ENCODE measurements around the gene OSM. TPM values are rescaled to one million over a fixed set of nuclear protein-coding genes. Genes with fewer than 3 reads are reported as not detected.

Gene OSM
- total RNA-seq, 2 donors from 2014 or later: not detected

DNA sequence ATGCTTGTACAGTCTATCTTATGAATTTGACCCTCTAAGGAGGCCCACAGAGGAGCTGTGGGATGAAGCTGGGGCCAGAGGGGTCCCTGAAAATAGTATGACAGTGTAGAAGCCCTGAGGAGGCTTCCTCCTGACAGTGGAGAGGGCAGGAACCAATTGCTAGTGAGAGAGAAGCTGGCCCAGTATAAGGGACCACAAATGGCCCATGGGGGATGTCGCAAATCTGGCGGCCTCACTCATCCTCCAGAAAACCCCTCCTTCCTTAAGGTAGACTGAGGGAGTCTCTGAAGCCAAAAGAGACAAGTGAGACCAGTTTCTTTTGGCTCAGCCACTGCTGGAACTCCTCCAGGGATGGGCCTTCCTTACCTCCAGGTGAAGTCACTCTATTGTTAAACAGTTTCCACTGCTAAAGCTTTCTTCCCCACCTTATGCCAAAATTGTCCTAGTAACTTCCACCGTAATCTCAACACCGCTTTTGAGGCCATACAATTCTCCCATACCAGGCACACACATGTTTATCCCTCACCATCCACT is 40.5 kb upstream of the OSM start:
- TF ChIP-seq, protein P1, sequence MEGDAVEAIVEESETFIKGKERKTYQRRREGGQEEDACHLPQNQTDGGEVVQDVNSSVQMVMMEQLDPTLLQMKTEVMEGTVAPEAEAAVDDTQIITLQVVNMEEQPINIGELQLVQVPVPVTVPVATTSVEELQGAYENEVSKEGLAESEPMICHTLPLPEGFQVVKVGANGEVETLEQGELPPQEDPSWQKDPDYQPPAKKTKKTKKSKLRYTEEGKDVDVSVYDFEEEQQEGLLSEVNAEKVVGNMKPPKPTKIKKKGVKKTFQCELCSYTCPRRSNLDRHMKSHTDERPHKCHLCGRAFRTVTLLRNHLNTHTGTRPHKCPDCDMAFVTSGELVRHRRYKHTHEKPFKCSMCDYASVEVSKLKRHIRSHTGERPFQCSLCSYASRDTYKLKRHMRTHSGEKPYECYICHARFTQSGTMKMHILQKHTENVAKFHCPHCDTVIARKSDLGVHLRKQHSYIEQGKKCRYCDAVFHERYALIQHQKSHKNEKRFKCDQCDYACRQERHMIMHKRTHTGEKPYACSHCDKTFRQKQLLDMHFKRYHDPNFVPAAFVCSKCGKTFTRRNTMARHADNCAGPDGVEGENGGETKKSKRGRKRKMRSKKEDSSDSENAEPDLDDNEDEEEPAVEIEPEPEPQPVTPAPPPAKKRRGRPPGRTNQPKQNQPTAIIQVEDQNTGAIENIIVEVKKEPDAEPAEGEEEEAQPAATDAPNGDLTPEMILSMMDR (IDR thresholded peaks at IDR 0.05): no peak
- TF ChIP-seq POLR2A (IDR thresholded peaks at IDR 0.05): no peak
- intact Hi-C loops (cut with DNase I): no loop called here
- 75 to 92% methylated on average over 4 of the region's 4 CpGs for WGBS, 2 donors
- DNase-seq (no peak), ATAC-seq (no peak)
- Histone ChIP-seq H3K4me3 (no peak overlapping the region), H3K36me3 (replicated peaks in 1 of 2; ENCODE audit: insufficient read depth in 1 of 2, low read depth in 2 of 2) (no peaks in the 10 kb centered on the region), H3K9me3 (no peaks in the 10 kb centered on the region), H3K27me3 (no peaks in the 10 kb centered on the region), H3K27ac (peak overlapping the region in 1 of 4 donors; percentile 21), H3K4me1 (peaks cover 93% of the 10 kb centered on the region)

DNA sequence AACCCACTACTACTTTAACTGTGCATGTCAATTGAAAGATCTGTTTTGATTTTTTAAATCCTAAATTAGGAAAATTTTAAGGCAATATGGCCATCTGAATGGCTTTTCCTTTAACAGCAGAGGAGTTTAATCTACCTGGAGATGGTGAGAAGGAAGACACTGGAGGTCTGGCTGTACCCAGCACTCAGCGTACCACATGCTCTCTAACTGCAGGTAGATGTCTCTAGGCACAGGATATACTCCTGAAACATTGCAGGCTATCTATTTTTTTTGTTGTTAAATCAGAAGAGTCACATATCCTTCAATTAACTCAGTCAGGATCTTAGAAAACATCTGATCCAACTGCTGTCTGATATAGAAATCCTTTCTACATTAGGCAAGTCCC is 40.0 kb upstream of the OSM start:
- 82 to 96% methylated on average over 1 of the region's 1 CpG for WGBS, 2 donors
- Histone ChIP-seq H3K4me3 (no peak overlapping the region), H3K36me3 (replicated peaks in 1 of 2; ENCODE audit: insufficient read depth in 1 of 2, low read depth in 2 of 2) (no peaks in the 10 kb centered on the region), H3K27ac (peak overlapping the region in 2 of 4 donors; percentile 68 to 79), H3K9me3 (no peaks in the 10 kb centered on the region), H3K27me3 (no peaks in the 10 kb centered on the region), H3K4me1 (peaks cover 93% of the 10 kb centered on the region)
- ATAC-seq: no peak
- intact Hi-C loops (cut with DNase I): no loop called here
- TF ChIP-seq, protein P1 (IDR thresholded peaks at IDR 0.05): no peak
- TF ChIP-seq POLR2A (IDR thresholded peaks at IDR 0.05): no peak
- no peak for DNase-seq

DNA sequence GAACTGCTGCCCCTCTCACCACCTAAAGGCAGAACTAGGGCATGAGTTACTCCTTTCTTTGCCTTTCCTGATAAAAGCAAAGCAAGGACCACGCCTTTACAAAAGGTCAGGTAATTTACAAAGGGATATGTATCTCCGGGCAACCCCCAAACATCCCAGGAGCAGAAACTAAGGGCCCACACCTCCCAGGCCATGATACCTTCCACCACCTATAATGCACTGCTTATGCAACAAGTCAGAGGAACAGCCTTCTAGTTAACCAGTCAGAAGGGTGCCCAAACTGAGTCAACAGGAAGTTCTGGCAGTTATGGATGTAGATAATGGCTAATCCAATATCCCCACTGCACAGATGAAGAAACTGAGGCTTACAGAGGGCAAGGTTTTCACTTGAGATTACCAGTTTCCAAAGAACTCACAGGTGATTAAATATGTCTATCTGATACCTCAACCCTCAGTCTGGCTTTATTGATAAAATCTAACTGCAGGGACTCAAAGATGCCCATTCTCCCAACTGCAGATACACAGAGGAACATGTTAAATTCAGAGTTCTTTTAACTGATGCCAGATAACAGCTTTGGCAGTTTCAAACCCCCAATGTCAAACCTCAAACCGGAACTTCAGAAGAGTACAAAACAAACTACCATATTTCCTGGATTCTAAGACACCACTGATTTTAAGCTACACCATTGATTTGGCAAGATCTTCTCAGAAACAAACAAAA is 39.4 kb upstream of the OSM start:
- no peak for ATAC-seq
- 42 to 53% methylated on average over 2 to 3 of the region's 3 CpGs for WGBS, 2 donors
- no peak overlapping the region for H3K4me3 ChIP-seq

DNA sequence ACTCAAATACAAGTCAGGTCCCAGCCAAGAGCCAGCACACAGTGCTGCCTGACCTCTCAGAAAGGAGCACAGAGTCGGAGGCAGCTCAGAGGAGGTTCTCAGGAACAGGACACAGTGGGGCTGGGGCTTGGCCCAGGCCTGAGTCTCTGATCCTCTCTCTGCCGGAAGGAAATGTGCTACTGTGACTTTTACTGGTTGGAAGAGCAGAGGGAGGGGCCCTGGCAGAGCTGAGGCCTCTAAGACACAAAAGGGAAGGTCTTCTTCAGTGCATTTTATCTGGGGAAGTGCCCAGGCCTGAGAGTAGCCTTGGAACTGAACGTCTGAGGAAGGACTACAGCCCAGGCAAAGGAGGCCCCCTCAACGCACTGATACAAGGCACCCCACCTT is 38.9 kb upstream of the OSM start:
- no peak for ATAC-seq
- TF ChIP-seq, protein P1 (IDR thresholded peaks at IDR 0.05): no peak
- TF ChIP-seq POLR2A (IDR thresholded peaks at IDR 0.05): peak in 2 of 3 donors; percentile 20 to 49
- Histone ChIP-seq H3K4me1 (peaks cover 85% of the 10 kb centered on the region), H3K27ac (peak overlapping the region; percentile 20 to 79 (median 68)), H3K27me3 (no peaks in the 10 kb centered on the region), H3K9me3 (no peaks in the 10 kb centered on the region), H3K4me3 (no peak overlapping the region), H3K36me3 (replicated peaks in 1 of 2; ENCODE audit: insufficient read depth in 1 of 2, low read depth in 2 of 2) (no peaks in the 10 kb centered on the region)
- intact Hi-C loops (cut with DNase I): no loop called here
- WGBS, 2 donors: 42% methylated on average over 4 of the region's 4 CpGs
- peak in 3 of 4 donors; percentile 48 to 69 (median 51) for DNase-seq

More for the DNA sequence above, 39.4 kb upstream of the OSM start:
- no peaks in the 10 kb centered on the region for H3K9me3 ChIP-seq
- TF ChIP-seq POLR2A (IDR thresholded peaks at IDR 0.05): peak in 2 of 3 donors; percentile 2 to 6
- TF ChIP-seq, protein P1 (IDR thresholded peaks at IDR 0.05): no peak
- H3K27me3 ChIP-seq: no peaks in the 10 kb centered on the region
- DNase-seq: no peak
- intact Hi-C loops (cut with DNase I): no loop called here
- H3K27ac ChIP-seq: peak overlapping the region in 3 of 4 donors; percentile 67 to 79 (median 68)
- peaks cover 90% of the 10 kb centered on the region for H3K4me1 ChIP-seq
- H3K36me3 ChIP-seq (replicated peaks in 1 of 2; ENCODE audit: insufficient read depth in 1 of 2, low read depth in 2 of 2): no peaks in the 10 kb centered on the region

All from body of pancreas (tissue), 4 donors.